ENCODE results near the gene TTLL8.
"Not testable (repeated sequence)": the region's sequence is repeated elsewhere in the genome, so short reads cannot be mapped to it uniquely, and the experiment has no call there.

TTLL8 gene

DNA sequence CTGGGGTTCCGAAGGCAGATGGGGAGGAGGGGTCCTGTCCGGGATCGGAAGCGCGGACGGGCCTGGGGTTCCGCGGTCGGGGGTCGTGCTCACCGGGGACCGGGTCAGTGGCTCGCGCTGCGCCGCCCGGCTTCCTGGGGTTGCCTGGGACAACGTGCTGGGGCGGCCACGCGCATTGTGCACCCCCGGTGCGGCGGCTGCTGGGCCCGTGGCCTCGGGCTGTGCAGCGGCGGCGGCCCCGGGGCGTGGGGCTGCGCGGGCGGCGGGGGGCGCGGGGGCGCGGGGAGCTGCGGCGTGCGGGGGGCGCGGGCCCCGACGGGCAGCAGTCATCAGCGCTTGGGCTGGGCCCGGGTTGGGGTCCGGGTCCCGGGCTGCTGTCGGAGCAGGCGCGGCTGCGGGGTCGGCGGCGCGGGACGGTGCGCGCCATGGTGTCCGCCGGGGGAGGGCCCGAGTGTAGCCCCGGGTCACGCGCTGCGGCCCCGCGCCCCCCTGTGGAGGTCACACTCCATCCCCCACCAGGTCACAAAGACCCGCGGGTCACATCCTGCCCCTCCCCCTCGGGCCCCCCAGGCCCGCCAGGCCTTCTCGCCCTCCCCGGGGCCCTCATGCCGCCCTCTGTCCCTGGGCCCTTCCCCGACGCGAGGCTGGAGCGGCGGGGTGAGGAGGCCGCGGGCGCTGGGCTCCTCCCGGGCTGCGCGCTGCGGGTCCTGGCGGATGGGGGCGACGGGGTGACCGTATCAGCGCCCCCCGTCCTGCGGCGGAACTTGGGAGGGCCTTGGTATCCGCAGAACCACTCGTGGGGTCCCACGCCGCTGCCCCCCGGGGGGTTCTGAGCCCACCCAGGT, at the start of gene TTLL8:
Gene TTLL8 (minus strand): TSS at position 238 of the 845 bp plus-strand sequence.
- peak in 1 of 3 donors; percentile 20 for DNase-seq

DNA sequence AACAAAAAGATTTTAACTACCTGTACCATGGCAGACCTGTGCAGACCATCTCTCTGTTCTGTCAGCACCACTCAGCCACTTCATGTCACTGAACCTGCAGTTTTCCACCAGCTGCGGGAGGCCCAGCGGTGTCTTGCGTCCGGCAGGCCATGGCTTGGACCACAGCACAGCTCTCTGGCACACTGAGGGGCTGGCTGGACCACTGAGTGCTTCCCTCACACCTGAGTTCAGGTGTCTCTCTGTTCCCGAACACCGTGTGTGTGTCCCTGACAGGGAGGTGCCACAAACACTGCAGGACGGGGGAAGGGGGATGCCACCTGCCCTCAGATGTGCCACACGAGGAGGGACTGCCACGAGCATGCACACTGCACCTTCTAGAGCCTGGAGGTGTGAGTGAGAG, 49.4 kb upstream of the TTLL8 start:
- DNase-seq, result no peak

DNA sequence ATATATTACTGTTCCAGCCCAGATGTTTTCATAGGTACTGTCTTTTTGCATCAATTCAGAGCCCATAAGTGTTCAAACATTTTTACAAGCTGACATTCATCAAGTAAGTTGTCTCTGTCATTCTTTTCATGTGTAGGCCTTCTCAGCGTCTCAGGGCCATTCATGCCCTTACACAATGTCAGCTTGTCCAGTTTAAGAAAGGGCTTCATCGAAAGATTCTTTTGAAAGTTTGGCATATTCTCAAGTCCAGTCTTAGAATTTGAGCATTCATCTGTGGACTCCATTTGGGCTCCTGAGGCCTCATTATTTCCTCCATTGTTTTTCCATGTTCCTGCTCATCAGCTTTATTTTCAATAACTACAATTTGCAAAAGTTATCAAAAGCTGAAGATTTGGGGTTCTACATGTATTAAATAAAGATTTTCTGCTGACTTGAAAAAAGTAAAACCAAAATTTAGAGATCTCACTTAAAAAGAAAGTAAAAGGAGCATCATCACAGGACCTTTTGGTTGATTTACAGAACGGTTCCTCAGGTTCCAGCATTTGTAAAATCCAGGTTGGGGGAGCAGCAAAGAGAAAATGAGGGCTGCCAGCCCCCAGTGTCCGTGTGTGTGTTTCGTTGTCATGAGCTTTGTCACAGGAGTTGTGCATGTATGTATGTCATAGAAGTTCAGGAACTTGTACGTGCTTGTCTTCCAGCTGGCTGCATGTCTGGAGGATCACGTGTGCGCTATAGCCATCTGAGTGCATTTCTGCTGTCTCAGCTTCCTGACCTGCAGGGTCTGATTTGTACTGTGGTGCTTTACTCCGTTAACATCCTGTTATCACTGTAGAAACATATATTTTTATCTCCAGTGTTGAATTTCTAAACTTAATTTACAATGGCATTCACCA, 47.4 kb upstream of the TTLL8 start:
- DNase-seq, result peak; percentile 23 to 34 (median 33)

DNA sequence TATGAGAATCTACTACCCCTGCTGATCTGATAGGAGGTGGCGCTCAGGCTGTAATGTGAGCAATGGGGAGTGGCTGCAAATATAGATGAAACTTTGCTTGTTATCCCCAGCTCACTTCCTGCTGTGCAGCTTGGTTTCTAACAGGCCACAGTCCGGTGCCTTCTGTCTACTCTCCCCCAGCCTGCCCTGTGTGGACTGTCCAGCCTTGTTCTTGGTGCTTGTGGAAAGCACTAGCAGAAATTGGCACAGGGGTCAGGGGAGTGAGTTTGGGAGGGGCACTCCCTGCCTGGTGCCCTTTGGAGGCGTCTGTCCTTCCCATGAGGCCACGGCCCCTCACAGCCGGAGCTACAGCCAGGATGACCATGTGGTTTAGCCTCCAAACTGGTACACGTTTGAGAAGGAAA, 46.0 kb upstream of the TTLL8 start:
- no peak for DNase-seq

DNA sequence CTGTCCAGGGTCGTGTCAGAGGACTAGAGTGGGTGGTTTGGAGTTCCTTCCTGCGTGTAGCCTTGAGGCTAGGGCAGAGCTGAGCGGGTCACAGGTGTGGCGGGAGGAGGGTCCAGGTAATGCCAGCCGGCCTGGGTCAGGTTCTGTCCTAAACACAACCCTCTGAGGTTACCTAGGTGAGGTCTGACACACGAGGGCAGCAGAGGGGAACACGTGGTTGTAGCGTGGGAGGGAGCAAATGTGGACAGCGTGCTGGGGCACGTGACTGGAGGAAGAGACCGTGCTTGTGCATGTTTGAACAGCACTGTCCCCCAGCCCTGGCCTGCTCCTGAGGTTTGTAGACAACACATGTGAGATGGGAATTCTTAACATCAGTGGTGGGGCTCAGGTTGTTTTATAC, 44.8 kb upstream of the TTLL8 start:
- peak in 2 of 3 donors; percentile 18 for DNase-seq

GRCh38 chr22:50101870-50102565, 43.9 kb upstream of the TTLL8 start:
- no peak for DNase-seq

- DNase-seq, result no peak
Observed at GRCh38 chr22:50098052-50098451, 40.0 kb upstream of the TTLL8 start.

DNA sequence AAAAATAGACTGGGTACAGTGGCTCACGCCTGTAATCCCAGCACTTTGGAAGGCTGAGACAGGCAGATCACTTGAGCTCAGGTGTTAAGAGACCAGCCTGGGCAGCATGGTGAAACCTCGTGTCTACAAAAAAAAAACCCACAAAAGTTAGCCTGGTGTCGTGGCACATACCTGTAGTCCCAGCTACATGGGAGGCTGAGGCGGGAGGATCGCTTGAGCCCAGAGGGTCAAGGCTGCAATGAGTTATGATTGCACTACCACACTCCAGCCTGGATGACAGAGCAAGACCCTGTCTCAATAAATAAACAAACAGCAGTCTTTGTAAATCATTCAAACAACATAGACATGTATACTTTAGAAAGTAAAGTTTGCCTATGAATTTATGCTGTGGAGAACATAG, 34.2 kb upstream of the TTLL8 start:
- DNase-seq, result no peak

GRCh38 chr22:50091092-50091768, 33.1 kb upstream of the TTLL8 start:
- no peak for DNase-seq

DNA sequence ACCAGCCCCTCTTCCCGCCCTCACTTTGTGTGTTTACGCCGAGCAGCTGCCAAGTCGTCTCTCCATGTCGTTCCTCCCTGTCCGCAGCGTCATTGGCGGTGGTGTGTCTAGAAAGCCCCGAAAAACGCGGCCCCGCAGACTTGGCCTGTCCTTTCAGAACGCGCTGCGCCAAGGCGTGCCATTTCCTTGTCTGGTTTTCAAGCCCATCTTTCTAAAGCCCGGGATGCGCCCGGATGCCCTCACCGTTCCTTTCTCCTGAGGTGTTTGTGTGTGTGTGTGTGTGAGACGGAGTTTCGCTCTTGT, 32.3 kb upstream of the TTLL8 start:
- no peak for DNase-seq

DNA sequence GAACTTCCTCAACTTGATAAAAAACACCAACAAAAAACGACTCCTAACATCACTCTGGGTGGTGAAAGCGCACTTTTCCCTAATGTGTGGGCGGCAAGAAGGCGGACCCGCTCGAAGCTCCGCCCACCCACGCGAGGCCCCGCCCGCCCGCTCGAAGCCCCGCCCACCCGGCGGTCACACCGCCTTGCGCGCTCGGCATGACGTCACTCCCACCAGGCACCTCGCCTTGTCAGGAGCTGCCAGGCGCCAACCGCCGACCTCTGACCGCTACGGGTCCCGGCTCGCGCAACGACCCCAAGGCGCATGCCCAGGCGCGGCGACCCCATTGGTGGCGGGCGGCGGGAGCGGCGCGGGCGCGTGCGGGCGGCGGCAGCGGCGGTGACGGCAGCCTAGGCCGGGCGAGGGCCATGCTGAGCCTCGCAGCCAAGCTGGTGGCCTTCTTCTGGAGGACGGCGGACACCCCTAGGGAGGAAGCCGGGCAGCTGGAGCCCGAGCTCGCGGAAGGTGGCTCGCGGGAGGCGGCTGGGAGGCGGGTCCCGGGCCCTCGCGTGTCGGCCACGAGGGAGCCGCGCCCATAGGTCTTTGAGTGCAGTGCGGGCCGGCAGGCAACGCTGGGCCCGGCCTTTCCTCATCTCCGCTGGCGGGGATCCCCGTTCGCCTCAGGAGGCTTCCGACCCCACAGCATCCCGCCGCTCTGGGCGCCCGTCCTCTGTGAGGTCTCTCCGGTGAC, 31.7 kb upstream of the TTLL8 start, which contains the start of gene MOV10L1:
Gene MOV10L1 (plus strand): TSS at position 325 of the 730 bp plus-strand sequence. CDS start 83 bp downstream, at position 408.
- peak; percentile 44 to 73 (median 66) for DNase-seq

- no peak for DNase-seq
Observed at GRCh38 chr22:50089231-50089630, 31.1 kb upstream of the TTLL8 start.

DNA sequence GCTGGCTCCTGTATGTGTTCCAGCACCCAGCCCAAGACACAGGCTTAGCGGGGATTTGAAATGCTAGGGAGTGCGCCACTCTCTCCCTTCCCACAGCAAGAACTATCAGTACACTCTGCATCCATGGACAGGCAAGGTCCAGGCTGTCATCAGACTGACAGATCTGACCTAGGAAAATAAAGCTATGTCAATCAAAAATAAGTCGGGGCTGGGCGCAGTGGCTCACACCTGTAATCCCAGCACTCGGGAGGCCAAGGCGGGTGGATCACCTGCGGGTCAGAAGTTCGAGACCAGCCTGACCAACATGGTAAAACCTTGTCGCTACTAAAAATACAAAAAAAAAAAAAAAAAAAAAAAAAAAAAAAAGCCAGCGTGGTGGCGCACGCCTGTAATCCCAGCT, 30.0 kb upstream of the TTLL8 start:
- DNase-seq, result no peak

DNA sequence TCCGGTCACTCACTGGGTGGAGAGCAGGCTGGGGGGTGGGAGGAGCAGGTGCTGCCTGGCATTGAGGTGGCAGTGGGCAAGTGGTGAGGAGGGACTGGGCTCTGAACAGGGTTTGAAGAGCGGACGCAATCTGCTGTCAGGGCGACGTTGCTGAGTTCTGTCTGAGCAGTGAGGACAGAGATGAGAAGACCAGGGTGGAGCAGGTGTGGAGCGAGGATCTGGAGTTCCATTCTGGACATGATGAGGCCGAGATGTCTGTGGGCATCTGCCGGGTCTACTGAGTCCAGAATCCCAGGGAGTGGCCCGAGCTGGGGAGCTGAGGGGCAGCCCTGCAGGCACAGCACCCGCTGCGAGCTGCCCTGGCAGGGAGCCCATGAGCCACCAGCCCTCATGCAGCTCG, 29.5 kb upstream of the TTLL8 start:
- no peak for DNase-seq

DNA sequence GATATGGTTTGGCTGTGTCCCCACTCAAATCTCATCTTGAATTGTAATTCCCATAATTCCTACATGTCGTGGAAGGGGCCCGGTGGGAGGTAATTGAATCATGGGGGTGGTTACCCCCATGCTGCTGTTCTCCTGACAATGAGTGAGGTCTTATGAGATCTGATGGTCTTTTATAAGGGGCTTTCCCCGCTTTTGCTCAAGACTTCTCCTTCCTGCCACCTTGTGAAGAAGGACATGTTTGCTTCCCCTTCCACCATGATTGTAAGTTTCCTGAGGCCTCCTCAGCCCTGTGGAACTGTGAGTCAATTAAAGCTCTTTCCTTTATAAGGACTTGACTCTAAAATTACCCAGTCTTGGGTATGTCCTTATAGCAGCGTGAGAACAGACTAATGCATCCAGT, 28.9 kb upstream of the TTLL8 start:
- DNase-seq, result not testable (repeated sequence)

GRCh38 chr22:50086526-50086925, 28.4 kb upstream of the TTLL8 start:
- DNase-seq, result no peak

GRCh38 chr22:50085211-50085972, 27.3 kb upstream of the TTLL8 start, which contains the start of gene MLC1:
MLC1 (minus strand) TSS chr22:50085426; CDS start chr22:50084902, 524 bp downstream.
- peak; percentile 63 to 66 (median 65) for DNase-seq

DNA sequence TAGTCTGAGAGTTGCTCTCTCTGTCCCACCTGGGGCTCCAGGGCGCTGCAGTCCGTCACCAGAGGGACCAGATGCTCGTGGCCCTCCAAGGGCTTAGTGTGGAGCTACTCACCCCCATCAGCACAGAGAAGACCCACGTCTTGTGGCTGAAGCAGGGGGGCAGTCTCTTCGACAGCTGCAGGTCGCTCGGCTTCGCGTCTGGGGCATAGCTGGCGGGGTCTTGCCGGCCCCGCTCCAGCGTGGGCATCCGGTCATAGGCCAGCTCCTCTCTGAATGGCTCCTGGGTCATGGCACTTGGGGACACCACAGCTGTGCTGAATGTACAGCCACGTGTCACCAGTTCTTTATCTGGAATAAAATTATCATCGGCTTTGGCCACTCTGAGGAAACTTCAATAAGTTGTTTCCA, 26.5 kb upstream of the TTLL8 start:
- DNase-seq, result no peak

GRCh38 chr22:50084080-50084477, 26.0 kb upstream of the TTLL8 start:
- no peak for DNase-seq

DNA sequence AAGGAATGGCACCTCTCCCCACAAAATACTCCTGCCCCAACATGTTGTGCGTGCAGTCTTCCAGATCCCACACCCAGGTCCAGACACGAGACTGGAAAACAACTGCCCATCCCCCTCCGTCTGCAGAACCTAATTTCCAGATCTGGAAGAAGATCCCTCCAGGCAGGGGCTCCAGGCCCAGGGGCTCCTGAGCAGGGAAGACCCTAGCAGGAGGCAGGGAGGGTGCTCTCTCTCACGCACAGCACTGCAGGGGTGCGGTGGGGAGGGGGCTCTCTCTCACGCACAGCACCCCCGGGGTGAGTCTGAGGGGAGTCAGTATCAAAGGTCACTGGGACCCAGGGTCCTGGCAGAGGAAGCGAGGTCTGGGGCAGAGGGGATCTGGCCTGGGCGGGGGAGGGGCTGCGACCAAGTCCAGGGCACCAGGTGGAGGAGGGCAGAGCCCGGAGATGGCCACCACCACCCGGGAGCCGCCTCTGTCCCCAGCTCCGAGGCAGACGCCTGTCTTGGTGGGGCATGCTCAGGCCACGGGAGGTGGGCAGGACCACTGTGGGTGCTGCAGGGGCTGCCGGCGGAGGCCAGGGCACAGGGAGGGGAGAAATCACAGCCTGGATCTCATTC, 25.5 kb upstream of the TTLL8 start:
- DNase-seq, result no peak
